PC-3 (cell line): ENCODE results near the gene STOX2. TPM values are rescaled to one million over a fixed set of nuclear protein-coding genes. Genes with fewer than 3 reads are reported as not detected.

ENCODE experiments used
- ATAC-seq: fragments of 200-7000 bp; cut with Tn5 transposase; 2 replicates; pipeline ENCODE4 v1.9.1; 2020; ENCODE audit warnings: mild to moderate bottlenecking, moderate library complexity
- BruUV-seq: library from RNA; stranded (reverse); fragments of 400-500 nt; replicated peaks from 2 replicates; lab custom pipeline; 2021; lab: Mats Ljungman, UMichigan
- CTCF ChIA-PET: fragments of 300-600 bp; sonication (Branson Sonifier 250); formaldehyde crosslinking; loops from one replicate; lab custom pipeline; 2022; ENCODE audit warnings: antibody characterized with exemption; lab: Charles Lee
- POLR2A ChIA-PET: fragments of 300-600 bp; sonication (Branson Sonifier 250); formaldehyde crosslinking; loops from one replicate; lab custom pipeline; 2022; ENCODE audit warnings: antibody characterized with exemption; ENCODE audit not compliant: unreplicated experiment; lab: Charles Lee
- DNase-seq: peaks from one replicate; pipeline ENCODE4 v3.0.0-alpha.2; 2015
- H2AFZ ChIP-seq: fragments of 300-600 bp; sonication (generic); 2 replicates; pipeline ENCODE4 v1.6.0; 2016; ENCODE audit warnings: antibody characterized with exemption, low read length
- H3F3A ChIP-seq: fragments of 300-600 bp; sonication (generic); one replicate; pipeline ENCODE4 v1.6.0; 2017; ENCODE audit warnings: antibody characterized with exemption, low read length, control low read depth, mild to moderate bottlenecking; ENCODE audit not compliant: unreplicated experiment
- H3K27ac ChIP-seq: fragments of 300-600 bp; sonication (generic); 2 replicates; pipeline ENCODE4 v1.5.1; 2016; ENCODE audit warnings: mild to moderate bottlenecking, low read length
- H3K27me3 ChIP-seq: fragments of 300-600 bp; sonication (generic); 2 replicates; pipeline ENCODE4 v1.6.1; 2016; ENCODE audit warnings: low read length, mixed read lengths
- H3K36me3 ChIP-seq: fragments of 300-600 bp; sonication (generic); 2 replicates; pipeline ENCODE4 v1.6.1; 2016; ENCODE audit warnings: low read depth, mixed run types, low read length, mixed read lengths
- H3K4me1 ChIP-seq: fragments of 300-600 bp; sonication (generic); 2 replicates; pipeline ENCODE4 v1.5.1; 2016; ENCODE audit warnings: low read length; ENCODE audit not compliant: insufficient read depth
- H3K4me2 ChIP-seq: fragments of 300-600 bp; sonication (generic); 2 replicates; pipeline ENCODE4 v1.6.0; 2016; ENCODE audit warnings: low read length
- H3K4me3 ChIP-seq: fragments of 300-600 bp; sonication (generic); 2 replicates; pipeline ENCODE4 v1.5.1; 2016; ENCODE audit warnings: mild to moderate bottlenecking, low read length, mixed read lengths
- H3K79me2 ChIP-seq: fragments of 300-600 bp; sonication (generic); 2 replicates; pipeline ENCODE4 v1.6.1; 2017; ENCODE audit warnings: low read length, mixed read lengths
- H3K9ac ChIP-seq: fragments of 300-600 bp; sonication (generic); 2 replicates; pipeline ENCODE4 v1.6.0; 2016; ENCODE audit warnings: mild to moderate bottlenecking, low read length
- H3K9me2 ChIP-seq: fragments of 300-600 bp; sonication (generic); replicated peaks from 2 replicates; pipeline ENCODE4 v1.6.1; 2016; ENCODE audit warnings: mixed run types, low read length, mixed read lengths
- H3K9me3 ChIP-seq: fragments of 300-600 bp; sonication (generic); 2 replicates; pipeline ENCODE4 v1.6.1; 2016; ENCODE audit warnings: low read length, mixed read lengths
- H4K20me1 ChIP-seq: fragments of 300-600 bp; sonication (generic); 2 replicates; pipeline ENCODE4 v1.6.1; 2016; ENCODE audit warnings: low read length, mixed read lengths
- EZH2 ChIP-seq: fragments of 300-600 bp; sonication (generic); IDR thresholded peaks from one replicate; pipeline ENCODE4 v1.6.1; 2017; ENCODE audit warnings: antibody characterized with exemption, mild to moderate bottlenecking, low read length; ENCODE audit not compliant: unreplicated experiment
- EZH2phosphoT487 ChIP-seq: fragments of 300-600 bp; sonication (generic); IDR thresholded peaks from 2 replicates; pipeline ENCODE4 v1.6.1; 2018; ENCODE audit warnings: mild to moderate bottlenecking, antibody characterized with exemption, low read length, borderline replicate concordance
- intact Hi-C: fragments of 100-400 bp; cut with micrococcal nuclease; formaldehyde crosslinking; loops from 2 replicates; pipeline ENCODE4 v1.9.0; 2023
- total RNA-seq: library from RNA; depleted of rRNA; stranded (reverse); fragments of >200 nt; gene quantifications from 2 replicates; pipeline ENCODE4 v1.2.3, GENCODE V29; 2014
- TF ChIP-seq, protein P1 (sequence below): fragments of 300-600 bp; sonication (generic); conservative IDR thresholded peaks from 2 replicates; pipeline ENCODE4 v1.5.1; 2017; ENCODE audit warnings: antibody characterized with exemption, low read depth, mild to moderate bottlenecking, low read length

STOX2 gene
- total RNA-seq, 1 experiment from 2014 or later: 3.6 TPM

GRCh38 chr4:183920512-183920911, 15.4 kb downstream of the STOX2 start:
- Histone ChIP-seq H3K9me3 (no peaks in the 10 kb centered on the region), H3K4me3 (no peak overlapping the region), H3F3A (no peaks in the 10 kb centered on the region), H3K27ac (no peak overlapping the region), H3K9ac (no peak overlapping the region), H3K36me3 (no peaks in the 10 kb centered on the region), H3K79me2 (no peaks in the 10 kb centered on the region), H3K27me3 (no peaks in the 10 kb centered on the region), H2AFZ (no peak overlapping the region), H3K4me2 (no peak overlapping the region), H3K4me1 (no peaks in the 10 kb centered on the region), H3K9me2 (no peaks in the 10 kb centered on the region), H4K20me1 (no peaks in the 10 kb centered on the region)
- ChIA-PET POLR2A (no interaction called here), CTCF (no interaction called here)
- no TSS peak for BruUV-seq
- ATAC-seq (no peak), DNase-seq (no peak)
- TF ChIP-seq EZH2phosphoT487: no peak
- TF ChIP-seq EZH2: no peak
- TF ChIP-seq, protein P1, sequence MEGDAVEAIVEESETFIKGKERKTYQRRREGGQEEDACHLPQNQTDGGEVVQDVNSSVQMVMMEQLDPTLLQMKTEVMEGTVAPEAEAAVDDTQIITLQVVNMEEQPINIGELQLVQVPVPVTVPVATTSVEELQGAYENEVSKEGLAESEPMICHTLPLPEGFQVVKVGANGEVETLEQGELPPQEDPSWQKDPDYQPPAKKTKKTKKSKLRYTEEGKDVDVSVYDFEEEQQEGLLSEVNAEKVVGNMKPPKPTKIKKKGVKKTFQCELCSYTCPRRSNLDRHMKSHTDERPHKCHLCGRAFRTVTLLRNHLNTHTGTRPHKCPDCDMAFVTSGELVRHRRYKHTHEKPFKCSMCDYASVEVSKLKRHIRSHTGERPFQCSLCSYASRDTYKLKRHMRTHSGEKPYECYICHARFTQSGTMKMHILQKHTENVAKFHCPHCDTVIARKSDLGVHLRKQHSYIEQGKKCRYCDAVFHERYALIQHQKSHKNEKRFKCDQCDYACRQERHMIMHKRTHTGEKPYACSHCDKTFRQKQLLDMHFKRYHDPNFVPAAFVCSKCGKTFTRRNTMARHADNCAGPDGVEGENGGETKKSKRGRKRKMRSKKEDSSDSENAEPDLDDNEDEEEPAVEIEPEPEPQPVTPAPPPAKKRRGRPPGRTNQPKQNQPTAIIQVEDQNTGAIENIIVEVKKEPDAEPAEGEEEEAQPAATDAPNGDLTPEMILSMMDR: no peak
- intact Hi-C loops: no loop called here

DNA sequence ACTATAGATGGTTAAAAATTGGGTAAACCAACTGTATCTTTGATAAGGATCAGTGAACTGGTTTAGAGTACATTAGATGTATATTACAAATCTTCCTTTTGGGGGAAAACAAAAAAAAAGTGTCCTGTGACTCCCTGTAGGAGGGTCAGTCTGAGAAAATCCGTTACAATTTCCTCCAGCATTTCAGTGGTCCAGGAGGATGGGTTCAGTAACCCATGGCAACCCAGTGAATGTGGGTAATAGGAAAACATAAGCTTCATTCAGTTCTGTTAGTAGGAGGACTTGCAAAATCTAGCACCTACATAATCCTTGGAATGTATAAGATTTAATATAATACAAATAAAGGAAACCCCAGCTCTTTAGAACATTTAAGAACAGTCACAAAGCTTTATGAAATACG, 16.2 kb downstream of the STOX2 start:
- no TSS peak for BruUV-seq
- POLR2A ChIA-PET: no interaction called here

DNA sequence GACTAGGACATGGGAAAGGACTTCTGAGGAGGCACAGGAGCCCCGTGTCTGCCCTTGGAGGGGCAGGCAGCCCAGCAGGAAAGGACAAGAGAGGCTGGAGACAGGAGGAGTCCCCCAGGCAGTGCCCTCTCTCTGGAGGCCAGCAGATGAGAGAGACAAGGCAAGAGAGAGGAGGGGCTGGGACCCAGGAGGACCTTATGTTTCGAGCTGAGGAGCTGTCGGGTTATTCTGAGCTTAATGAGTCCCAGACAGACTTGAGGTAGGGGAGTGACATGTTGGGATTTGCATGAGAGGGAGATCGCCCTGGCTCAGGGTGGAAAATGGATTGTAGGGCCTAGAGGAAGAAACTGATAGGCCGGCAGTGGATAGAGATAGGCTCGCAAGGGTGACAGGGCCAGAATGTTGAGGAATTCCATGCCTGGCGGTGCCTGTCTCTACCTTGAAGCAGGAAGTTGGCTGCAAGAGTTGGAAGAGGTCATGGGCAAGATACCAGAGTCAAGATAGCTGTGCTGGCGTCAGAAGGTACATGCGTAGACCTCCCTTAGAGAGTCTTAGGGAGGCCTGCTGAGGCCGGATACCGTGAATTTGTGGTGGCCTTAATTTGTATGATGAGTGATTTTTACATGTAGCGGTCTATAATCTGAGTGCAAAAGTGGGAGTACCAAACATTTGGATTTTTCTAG, 19.4 kb downstream of the STOX2 start:
- Histone ChIP-seq H3K27ac (no peak overlapping the region), H2AFZ (no peak overlapping the region), H3K4me3 (no peak overlapping the region), H3K4me1 (no peaks in the 10 kb centered on the region), H4K20me1 (no peaks in the 10 kb centered on the region), H3K27me3 (no peaks in the 10 kb centered on the region), H3K9me3 (no peaks in the 10 kb centered on the region), H3K4me2 (no peak overlapping the region), H3K79me2 (no peaks in the 10 kb centered on the region), H3K9me2 (no peaks in the 10 kb centered on the region), H3K36me3 (no peaks in the 10 kb centered on the region), H3K9ac (no peak overlapping the region), H3F3A (no peaks in the 10 kb centered on the region)
- ChIA-PET POLR2A (no interaction called here), CTCF (no interaction called here)
- DNase-seq (no peak), ATAC-seq (no peak)
- no TSS peak for BruUV-seq
- TF ChIP-seq EZH2: no peak
- TF ChIP-seq, protein P1: no peak
- TF ChIP-seq EZH2phosphoT487: no peak
- intact Hi-C loops: no loop called here

More for the DNA sequence above, 16.2 kb downstream of the STOX2 start:
- Histone ChIP-seq H4K20me1 (no peaks in the 10 kb centered on the region), H3K27me3 (no peaks in the 10 kb centered on the region), H3K79me2 (no peaks in the 10 kb centered on the region), H3K9ac (no peak overlapping the region), H3K9me2 (no peaks in the 10 kb centered on the region), H3F3A (no peaks in the 10 kb centered on the region), H3K9me3 (no peaks in the 10 kb centered on the region), H3K4me1 (no peaks in the 10 kb centered on the region), H3K27ac (no peak overlapping the region), H2AFZ (no peak overlapping the region), H3K36me3 (no peaks in the 10 kb centered on the region), H3K4me3 (no peak overlapping the region), H3K4me2 (no peak overlapping the region)
- no peak for DNase-seq
- intact Hi-C loops: no loop called here
- no peak for ATAC-seq
- CTCF ChIA-PET: no interaction called here
- TF ChIP-seq EZH2phosphoT487 (no peak), EZH2 (no peak)
- TF ChIP-seq, protein P1: no peak
